Common myeloid progenitor, CD34-positive (primary cell): ENCODE measurements around the gene UNC13C.

Experiments
- CTCF ChIA-PET: fragments of 350-600 bp; sonication (Branson Sonifier 250); formaldehyde crosslinking; loops from one replicate; lab custom pipeline; 2021; ENCODE audit warnings: antibody characterized with exemption; lab: Charles Lee
- POLR2A ChIA-PET: fragments of 350-600 bp; sonication (Branson Sonifier 250); formaldehyde crosslinking; loops from one replicate; lab custom pipeline; 2021; ENCODE audit warnings: antibody characterized with exemption; lab: Charles Lee
- DNase-seq, 3 donors: peaks; one replicate each; pipeline versions ENCODE4 v3.0.0 to v3.0.0-alpha.2; 2013
- H3K27ac ChIP-seq, 2 experiments: 1 replicate in 1 of 2; 2 replicates in 1 of 2; pipeline ENCODE4 v1.7.0; 2013; ENCODE audit warnings: inconsistent platforms in 2 of 2, low read length in 2 of 2, mild to moderate bottlenecking in 2 of 2, low read depth in 1 of 2, moderate library complexity in 1 of 2; ENCODE audit not compliant: severe bottlenecking in 2 of 2, insufficient read depth in 1 of 2, poor library complexity in 1 of 2
- H3K27me3 ChIP-seq, 5 experiments: replicated peaks in 2 of 5; 1 replicate in 3 of 5; 2 replicates in 2 of 5; pipeline versions ENCODE4 v1.6.1 to v1.7.0; 2013; ENCODE audit warnings: low read length in 4 of 5, mild to moderate bottlenecking in 2 of 5, moderate library complexity in 2 of 5, inconsistent platforms in 1 of 5; ENCODE audit not compliant: insufficient read depth in 5 of 5, control insufficient read depth in 4 of 5
- H3K36me3 ChIP-seq, 4 experiments: 1 replicate in 2 of 4; 2 replicates in 2 of 4; pipeline versions ENCODE4 v1.6.1 to v1.7.0; 2013; ENCODE audit warnings: low read length in 3 of 4, control low read depth in 1 of 4, mild to moderate bottlenecking in 1 of 4; ENCODE audit not compliant: control insufficient read depth in 4 of 4, insufficient read depth in 4 of 4
- H3K4me1 ChIP-seq, 4 experiments: 1 replicate in 3 of 4; 2 replicates in 1 of 4; pipeline versions ENCODE4 v1.6.1 to v1.7.1; 2013; ENCODE audit warnings: low read length in 3 of 4, mild to moderate bottlenecking in 3 of 4, control low read depth in 1 of 4, inconsistent platforms in 1 of 4, moderate library complexity in 1 of 4; ENCODE audit not compliant: control insufficient read depth in 4 of 4, insufficient read depth in 4 of 4; ENCODE audit errors: control extremely low read depth in 1 of 4
- H3K4me3 ChIP-seq, 7 experiments: 1 replicate in 4 of 7; 2 replicates in 3 of 7; pipeline versions ENCODE4 v1.5.1 to v1.7.0; 2013; ENCODE audit warnings: mild to moderate bottlenecking in 7 of 7, low read length in 6 of 7, moderate library complexity in 6 of 7, inconsistent platforms in 2 of 7, low read depth in 2 of 7, control low read depth in 1 of 7; ENCODE audit not compliant: insufficient read depth in 4 of 7, control insufficient read depth in 1 of 7; ENCODE audit errors: extremely low read depth in 1 of 7
- H3K9me3 ChIP-seq, 5 experiments: 1 replicate in 4 of 5; 2 replicates in 1 of 5; pipeline versions ENCODE4 v1.6.1 to v1.7.1; 2013; ENCODE audit warnings: low read length in 4 of 5, mild to moderate bottlenecking in 2 of 5, inconsistent platforms in 1 of 5, low read depth in 1 of 5, moderate library complexity in 1 of 5; ENCODE audit not compliant: control insufficient read depth in 4 of 5, insufficient read depth in 2 of 5; ENCODE audit errors: control extremely low read depth in 1 of 5
- WGBS: methylation state at CpG from one replicate; pipeline ENCODE4 v1.1.5; 2013; ENCODE audit not compliant: insufficient coverage; 5-methylcytosine and 5-hydroxymethylcytosine counted together

The UNC13C gene

DNA sequence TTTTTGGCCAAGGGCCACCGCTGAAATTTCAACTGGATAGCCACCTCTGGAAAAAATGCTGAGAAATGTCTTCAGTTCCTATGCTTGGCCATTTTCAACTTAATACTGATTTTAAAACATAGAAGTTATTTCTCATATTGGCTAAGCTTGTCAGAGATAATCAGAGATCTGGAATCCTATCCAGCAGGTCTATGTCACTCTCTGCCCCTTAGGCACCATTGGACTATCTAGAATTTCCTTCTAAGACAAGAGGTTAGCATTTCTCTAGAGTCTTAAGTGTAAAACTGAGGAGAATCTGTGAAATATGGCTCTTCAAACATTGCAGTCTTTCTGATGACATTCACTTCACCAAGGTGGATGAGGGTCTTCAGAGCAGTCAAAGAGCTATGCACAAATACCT is 597.3 kb downstream of the UNC13C start:
- no peak overlapping the region for H3K4me3 ChIP-seq
- peaks cover 2 to 7% (median 5%) of the 10 kb centered on the region in 4 experiments for H3K4me1 ChIP-seq
- no peaks in the 10 kb centered on the region for H3K27me3 ChIP-seq
- no peak overlapping the region for H3K27ac ChIP-seq
- ChIA-PET POLR2A (no interaction called here), CTCF (no interaction called here)
- WGBS: no CpG with 5 or more reads among the region's 1 CpG
- DNase-seq: no peak
- no peaks in the 10 kb centered on the region for H3K9me3 ChIP-seq
- no peaks in the 10 kb centered on the region for H3K36me3 ChIP-seq

DNA sequence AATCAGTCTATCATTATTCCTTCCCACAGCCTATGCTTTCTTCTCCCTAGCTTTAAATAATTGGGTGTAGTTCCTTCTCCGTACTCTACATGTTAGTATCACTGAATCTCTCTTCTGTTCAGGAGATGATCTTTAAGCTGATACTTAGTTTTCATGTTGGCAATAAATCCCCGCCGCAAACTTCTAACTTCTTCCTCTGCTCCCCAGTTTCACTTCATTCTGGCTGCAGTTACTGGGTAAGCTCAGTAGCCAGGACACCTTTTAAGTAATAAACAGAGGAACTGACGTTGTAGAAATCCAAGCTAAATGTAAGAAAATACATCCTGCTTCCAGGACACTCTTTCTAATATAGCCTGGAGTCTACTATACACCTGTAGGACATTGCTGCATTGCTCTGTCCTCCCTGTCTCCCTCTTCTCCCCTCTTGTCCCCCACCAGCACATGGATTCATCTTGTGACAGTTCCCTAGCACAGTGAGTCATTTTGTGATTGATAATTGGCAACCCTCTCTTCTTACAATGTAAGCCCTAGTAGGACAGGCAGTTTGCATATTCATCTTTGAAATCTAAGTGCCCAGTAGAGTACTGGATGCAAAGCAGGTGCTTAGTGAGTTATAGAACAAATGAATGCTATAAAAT is 598.2 kb downstream of the UNC13C start:
- Histone ChIP-seq H3K9me3 (no peaks in the 10 kb centered on the region), H3K4me1 (peaks cover 2 to 7% (median 5%) of the 10 kb centered on the region in 4 experiments), H3K27me3 (no peaks in the 10 kb centered on the region), H3K36me3 (no peaks in the 10 kb centered on the region), H3K4me3 (no peak overlapping the region), H3K27ac (no peak overlapping the region)
- POLR2A ChIA-PET: no interaction called here
- 93% methylated on average over 3 of the region's 4 CpGs for WGBS
- CTCF ChIA-PET: no interaction called here
- no peak for DNase-seq

DNA sequence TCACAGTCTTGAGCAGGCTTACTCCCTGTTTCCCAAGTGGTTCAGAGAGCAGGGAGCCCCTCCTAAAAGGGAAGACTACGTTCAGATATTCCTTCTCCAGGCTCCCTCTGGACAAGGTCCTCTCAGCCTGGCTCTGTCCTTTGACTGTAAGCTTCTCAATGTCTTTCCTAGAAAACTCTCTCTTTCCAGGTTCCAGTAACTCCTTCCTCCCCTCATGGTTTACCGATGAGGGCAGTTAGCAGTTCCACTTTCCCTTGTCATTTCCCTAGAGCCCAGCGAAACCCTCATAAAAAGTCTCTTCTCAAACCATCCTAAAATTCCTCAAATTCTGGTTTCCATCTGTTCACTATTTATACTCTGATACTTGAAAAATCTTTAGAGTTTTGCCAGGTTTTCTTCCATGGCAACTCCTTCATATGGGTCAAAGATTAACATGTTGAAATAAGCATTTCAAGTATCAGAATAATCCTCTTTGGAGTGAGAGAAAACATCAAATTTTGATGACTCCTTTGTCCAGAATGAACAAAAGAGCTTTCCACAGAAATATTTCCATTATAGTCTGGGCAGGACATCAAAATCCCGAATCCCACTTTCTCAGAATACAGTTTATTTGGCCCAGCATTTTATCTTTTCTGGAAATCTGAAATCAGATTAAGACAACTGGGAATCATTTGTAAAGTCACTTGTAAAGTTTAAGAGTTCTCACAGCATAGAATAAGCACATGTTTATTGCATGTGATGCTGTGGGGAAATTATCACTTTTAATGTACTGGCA is 599.4 kb downstream of the UNC13C start:
- Histone ChIP-seq H3K9me3 (no peaks in the 10 kb centered on the region), H3K27me3 (no peaks in the 10 kb centered on the region), H3K4me1 (no peaks in the 10 kb centered on the region), H3K36me3 (no peaks in the 10 kb centered on the region), H3K27ac (no peak overlapping the region), H3K4me3 (no peak overlapping the region)
- ChIA-PET CTCF (no interaction called here), POLR2A (no interaction called here)
- no peak for DNase-seq
- WGBS: 100% methylated on average over 4 of the region's 4 CpGs

DNA sequence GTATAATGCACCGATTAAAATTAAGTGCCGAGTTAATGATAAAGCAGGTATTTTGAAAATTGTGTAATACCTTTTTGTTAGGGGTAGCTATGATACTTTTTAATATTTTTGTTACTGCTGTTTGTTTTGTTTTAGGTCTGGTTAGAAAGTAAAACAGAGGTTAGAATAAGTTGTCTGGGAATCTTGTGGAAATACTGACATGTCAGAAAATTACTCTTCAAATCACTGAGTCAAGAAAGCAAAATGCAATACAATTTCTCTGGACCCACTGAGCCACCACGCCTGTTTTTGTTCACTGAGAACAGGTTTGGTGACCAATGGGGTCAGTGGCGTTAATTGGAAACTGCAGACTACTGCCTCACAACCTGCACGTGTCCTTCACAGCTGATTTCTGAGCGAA is 601.6 kb downstream of the UNC13C start:
- no peak for DNase-seq
- no peaks in the 10 kb centered on the region for H3K4me1 ChIP-seq
- no peaks in the 10 kb centered on the region for H3K27me3 ChIP-seq
- H3K4me3 ChIP-seq: no peak overlapping the region
- H3K36me3 ChIP-seq: no peaks in the 10 kb centered on the region
- no peaks in the 10 kb centered on the region for H3K9me3 ChIP-seq
- CTCF ChIA-PET: no interaction called here
- WGBS: 95% methylated on average over 4 of the region's 6 CpGs
- POLR2A ChIA-PET: no interaction called here
- no peak overlapping the region for H3K27ac ChIP-seq

DNA sequence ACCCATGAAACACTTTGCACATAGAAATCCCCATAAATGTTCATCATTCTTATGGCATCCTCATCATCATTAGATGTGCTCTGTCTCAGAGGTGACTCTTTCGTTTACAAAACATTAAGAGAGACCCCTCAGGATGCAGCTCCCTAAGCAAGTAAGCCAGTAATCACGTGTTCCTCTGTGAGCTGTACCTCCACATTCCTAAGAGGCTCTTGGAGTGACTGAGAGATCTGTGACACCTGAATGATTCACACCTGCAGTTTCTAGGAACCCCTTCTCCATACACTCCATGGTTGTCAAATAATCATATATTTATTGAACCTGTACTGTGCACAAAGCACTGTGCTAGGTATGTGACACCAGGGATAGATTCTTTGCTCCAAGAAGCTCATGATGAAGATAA is 602.4 kb downstream of the UNC13C start:
- Histone ChIP-seq H3K4me3 (no peak overlapping the region), H3K27ac (no peak overlapping the region), H3K4me1 (no peaks in the 10 kb centered on the region), H3K36me3 (no peaks in the 10 kb centered on the region), H3K27me3 (no peaks in the 10 kb centered on the region), H3K9me3 (no peaks in the 10 kb centered on the region)
- no peak for DNase-seq
- WGBS: 100% methylated on average over 1 of the region's 2 CpGs
- CTCF ChIA-PET: no interaction called here
- POLR2A ChIA-PET: no interaction called here

DNA sequence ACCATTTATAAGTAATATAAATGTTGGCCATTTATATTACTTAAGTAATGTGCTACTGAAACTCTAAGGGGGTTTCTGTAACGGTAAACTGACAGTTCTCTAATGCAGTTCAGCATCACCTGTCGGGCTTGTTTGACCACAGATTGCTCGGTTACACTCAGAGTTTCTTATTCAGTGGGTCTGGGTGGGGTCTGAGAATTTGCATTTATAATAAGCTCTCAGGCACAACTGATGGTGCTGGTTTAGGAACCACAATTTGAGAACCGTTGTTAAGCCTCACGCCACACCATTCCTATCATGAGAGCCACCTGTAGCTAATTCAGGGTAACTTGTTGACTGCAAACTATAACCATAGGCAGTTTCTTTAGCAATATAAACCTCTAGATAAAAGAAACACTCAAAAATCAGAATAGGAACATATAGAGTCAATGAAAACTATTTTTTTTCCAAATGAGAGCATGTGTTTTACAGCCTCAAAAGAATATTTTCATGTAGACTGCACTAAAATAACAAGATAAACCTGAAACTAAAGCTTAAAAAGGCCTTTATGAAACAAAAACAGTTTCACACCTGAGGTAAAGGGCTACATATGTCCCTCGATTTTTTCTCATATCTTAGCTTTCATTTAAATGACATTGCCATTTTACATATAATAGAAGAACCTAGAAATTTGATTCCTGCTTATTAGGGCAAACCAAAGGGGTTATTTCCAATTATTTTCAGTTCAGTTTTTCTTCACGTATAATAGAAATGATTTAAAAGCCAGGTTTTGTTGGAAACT is 604.8 kb downstream of the UNC13C start:
- POLR2A ChIA-PET: no interaction called here
- whole genome bisulfite sequencing: 95% methylated on average over 5 of the region's 7 CpGs
- CTCF ChIA-PET: no interaction called here
- Histone ChIP-seq H3K36me3 (no peaks in the 10 kb centered on the region), H3K27me3 (no peaks in the 10 kb centered on the region), H3K9me3 (no peaks in the 10 kb centered on the region), H3K4me1 (no peaks in the 10 kb centered on the region), H3K4me3 (no peak overlapping the region), H3K27ac (no peak overlapping the region)
- DNase-seq: no peak

DNA sequence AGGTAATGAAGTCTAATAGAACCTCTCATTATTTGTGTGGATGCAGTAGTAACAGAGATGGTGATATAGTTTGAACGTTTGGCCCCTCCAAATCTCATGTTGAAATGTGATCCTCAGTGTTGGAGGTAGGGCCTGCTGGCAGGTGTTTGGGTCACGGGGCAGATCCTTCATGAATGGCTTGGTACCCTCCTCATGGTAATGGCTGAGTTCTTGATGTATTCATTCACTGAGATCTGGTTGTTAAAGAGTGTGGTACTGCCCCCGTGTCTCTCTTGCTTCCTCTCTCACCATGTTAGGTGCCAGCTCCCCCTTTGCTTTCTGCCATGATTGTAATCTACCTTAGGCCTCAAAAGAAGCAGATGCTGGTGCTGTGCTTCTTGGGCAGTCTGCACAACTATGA is 606.8 kb downstream of the UNC13C start:
- WGBS: 94% methylated on average over 2 of the region's 3 CpGs
- ChIA-PET POLR2A (no interaction called here), CTCF (no interaction called here)
- H3K36me3 ChIP-seq: no peaks in the 10 kb centered on the region
- no peak overlapping the region for H3K4me3 ChIP-seq
- no peaks in the 10 kb centered on the region for H3K27me3 ChIP-seq
- DNase-seq: no peak
- no peaks in the 10 kb centered on the region for H3K4me1 ChIP-seq
- peaks cover 0 to under 1% (median 0%) of the 10 kb centered on the region in 5 experiments for H3K9me3 ChIP-seq
- H3K27ac ChIP-seq: no peak overlapping the region
